ENCODE measurements around the gene CLSTN2. TPM values are rescaled to one million over a fixed set of nuclear protein-coding genes. Genes with fewer than 3 reads are reported as not detected.

The CLSTN2 gene
- total and polyA plus RNA-seq, 3 donors from 2014 or later = 3.1 to 5.7 (median 3.8) TPM

GRCh38 chr3:139987908-139988307, 52.9 kb downstream of the CLSTN2 start:
- intact Hi-C loops (cut with DNase I; ENCODE audit: low total_unique reads) = no loop called here
- no peaks in the 10 kb centered on the region for H3K9me3 ChIP-seq
- no peaks in the 10 kb centered on the region for H3K4me1 ChIP-seq
- no peak for TF ChIP-seq CTCF (IDR thresholded peaks at IDR 0.05)
- H3K27ac ChIP-seq = no peak overlapping the region
- no peak overlapping the region for H3K4me3 ChIP-seq
- WGBS, 2 donors = 86 to 98% methylated on average over 3 of the region's 3 CpGs
- DNase-seq = no peak
- H3K27me3 ChIP-seq = no peaks in the 10 kb centered on the region
- H3K36me3 ChIP-seq (ENCODE audit: low read depth, missing control alignments) = no peaks in the 10 kb centered on the region

GRCh38 chr3:139988472-139989156, 53.6 kb downstream of the CLSTN2 start:
- no peaks in the 10 kb centered on the region for H3K9me3 ChIP-seq
- H3K4me1 ChIP-seq = no peaks in the 10 kb centered on the region
- H3K27me3 ChIP-seq = no peaks in the 10 kb centered on the region
- H3K4me3 ChIP-seq = no peak overlapping the region
- TF ChIP-seq POLR2A (IDR thresholded peaks at IDR 0.05) (no peak), CTCF (IDR thresholded peaks at IDR 0.05) (no peak)
- DNase-seq = no peak
- no peaks in the 10 kb centered on the region for H3K36me3 ChIP-seq (ENCODE audit: low read depth, missing control alignments)
- intact Hi-C loops (cut with DNase I; ENCODE audit: low total_unique reads) = no loop called here
- 86 to 91% methylated on average over 3 of the region's 3 CpGs for WGBS, 2 donors
- H3K27ac ChIP-seq = no peak overlapping the region

- Histone ChIP-seq H3K4me1 (no peaks in the 10 kb centered on the region), H3K9me3 (no peaks in the 10 kb centered on the region), H3K36me3 (ENCODE audit: low read depth, missing control alignments) (no peaks in the 10 kb centered on the region), H3K27ac (no peak overlapping the region), H3K4me3 (no peak overlapping the region), H3K27me3 (no peaks in the 10 kb centered on the region)
- intact Hi-C loops (cut with DNase I; ENCODE audit: low total_unique reads) = no loop called here
- 54 to 66% methylated on average over 3 of the region's 3 CpGs for WGBS, 2 donors
- no peak for DNase-seq
- no peak for TF ChIP-seq CTCF (IDR thresholded peaks at IDR 0.05)
- TF ChIP-seq POLR2A (IDR thresholded peaks at IDR 0.05) = no peak
Observed at GRCh38 chr3:139994891-139995290, 59.9 kb downstream of the CLSTN2 start.

- Histone ChIP-seq H3K36me3 (ENCODE audit: low read depth, missing control alignments) (no peaks in the 10 kb centered on the region), H3K27me3 (no peaks in the 10 kb centered on the region), H3K27ac (no peak overlapping the region), H3K9me3 (no peaks in the 10 kb centered on the region), H3K4me1 (no peaks in the 10 kb centered on the region), H3K4me3 (no peak overlapping the region)
- intact Hi-C loops (cut with DNase I; ENCODE audit: low total_unique reads) = no loop called here
- DNase-seq = no peak
- TF ChIP-seq CTCF (IDR thresholded peaks at IDR 0.05) (no peak), POLR2A (IDR thresholded peaks at IDR 0.05) (no peak)
Observed at GRCh38 chr3:140004271-140004670, 69.3 kb downstream of the CLSTN2 start.

GRCh38 chr3:140006331-140006730, 71.3 kb downstream of the CLSTN2 start:
- no peaks in the 10 kb centered on the region for H3K4me1 ChIP-seq
- no peak overlapping the region for H3K4me3 ChIP-seq
- H3K27me3 ChIP-seq = no peaks in the 10 kb centered on the region
- 42 to 59% methylated on average over 2 of the region's 2 CpGs for WGBS, 2 donors
- H3K36me3 ChIP-seq (ENCODE audit: low read depth, missing control alignments) = no peaks in the 10 kb centered on the region
- no peaks in the 10 kb centered on the region for H3K9me3 ChIP-seq
- no peak overlapping the region for H3K27ac ChIP-seq
- intact Hi-C loops (cut with DNase I; ENCODE audit: low total_unique reads) = no loop called here
- TF ChIP-seq CTCF (IDR thresholded peaks at IDR 0.05) = no peak
- TF ChIP-seq POLR2A (IDR thresholded peaks at IDR 0.05) = no peak
- no peak for DNase-seq
